A673 (cell line): ENCODE measurements around the gene ATF6.

ENCODE experiments used
- CTCF ChIP-seq: fragments of 300-800, 200-600 bp; sonication (generic); conservative IDR thresholded peaks from 2 replicates; pipeline ENCODE4 v1.5.1; 2017; ENCODE audit warnings: low read depth, mild to moderate bottlenecking, antibody characterized with exemption, low read length, moderate library complexity, mixed read lengths
- EZH2 ChIP-seq: fragments of 200-600 bp; sonication (generic); IDR thresholded peaks from 2 replicates; pipeline ENCODE4 v1.6.1; 2017; ENCODE audit warnings: borderline replicate concordance, low read depth, mild to moderate bottlenecking, mixed read lengths, antibody characterized with exemption, low read length; ENCODE audit not compliant: poor library complexity, severe bottlenecking

GRCh38 chr1:161986328-161986727 lies 220.2 kb downstream of the ATF6 start:
- no peak for TF ChIP-seq CTCF
- no peak for TF ChIP-seq EZH2
